Measurements from ENCODE around the gene FNIP1.
A peak's percentile ranks its signal among the peaks of the same experiment; 100 is the strongest.
"Not testable (repeated sequence)": the region's sequence is repeated elsewhere in the genome, so short reads cannot be mapped to it uniquely, and the experiment has no call there.

Gene FNIP1

DNA sequence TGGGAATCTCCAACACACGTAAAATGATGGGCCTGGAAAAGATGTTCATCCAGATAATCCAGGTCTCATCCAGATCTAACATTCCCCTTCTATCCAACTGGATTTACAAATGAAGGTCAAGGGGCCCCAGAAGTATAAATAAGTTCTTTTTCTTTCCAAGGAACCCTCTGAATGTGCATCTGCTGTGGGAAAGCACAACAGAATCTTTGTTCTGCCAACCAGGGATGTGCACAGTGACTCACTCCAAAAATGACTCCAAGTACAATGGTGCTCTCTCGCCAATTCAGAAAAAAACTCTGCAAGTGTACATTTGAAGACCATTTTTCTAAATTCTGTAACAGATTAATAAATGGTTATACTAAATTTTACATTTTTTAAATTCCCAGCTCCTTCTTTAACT, 174.2 kb downstream of the FNIP1 start:
- Histone ChIP-seq H4K20me1 (peaks cover 100% of the 10 kb centered on the region), H3K27ac (no peak overlapping the region), H3K9ac (no peak overlapping the region), H3K4me3 (no peak overlapping the region), H3K27me3 (no peaks in the 10 kb centered on the region), H3K9me3 (peaks cover 26% of the 10 kb centered on the region), H3K4me2 (no peak overlapping the region), H3K4me1 (no peaks in the 10 kb centered on the region), H3K36me3 (peaks cover 86% of the 10 kb centered on the region)
- TF ChIP-seq Cebpa-rat (IDR thresholded peaks at IDR 0.05), result no peak

DNA sequence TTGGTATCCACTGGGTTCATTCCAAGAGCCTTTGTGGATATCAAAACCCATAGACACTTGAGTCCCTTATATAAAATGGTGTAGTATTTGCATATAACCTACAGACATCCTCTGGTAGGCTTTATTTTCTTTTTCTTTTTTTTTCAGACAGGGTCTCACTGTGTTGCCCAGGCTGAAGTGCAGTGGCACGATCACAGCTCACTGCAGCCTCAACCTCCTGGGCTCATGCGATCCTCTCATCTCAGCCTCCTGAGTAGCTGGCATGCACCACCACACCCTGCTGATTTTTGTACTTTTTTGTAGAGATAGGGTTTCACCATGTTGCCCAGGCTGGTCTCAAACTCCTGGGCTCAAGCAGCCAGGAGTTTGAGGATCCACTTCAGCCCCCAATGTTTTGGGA, 175.7 kb downstream of the FNIP1 start:
- not testable (repeated sequence) for H3K27ac ChIP-seq, H3K27me3 ChIP-seq, H3K4me2 ChIP-seq, H3K4me3 ChIP-seq, H3K9ac ChIP-seq, H3K4me1 ChIP-seq
- Histone ChIP-seq H3K36me3 (peaks cover 92% of the 10 kb centered on the region), H3K9me3 (peaks cover 34% of the 10 kb centered on the region), H4K20me1 (peaks cover 100% of the 10 kb centered on the region)

DNA sequence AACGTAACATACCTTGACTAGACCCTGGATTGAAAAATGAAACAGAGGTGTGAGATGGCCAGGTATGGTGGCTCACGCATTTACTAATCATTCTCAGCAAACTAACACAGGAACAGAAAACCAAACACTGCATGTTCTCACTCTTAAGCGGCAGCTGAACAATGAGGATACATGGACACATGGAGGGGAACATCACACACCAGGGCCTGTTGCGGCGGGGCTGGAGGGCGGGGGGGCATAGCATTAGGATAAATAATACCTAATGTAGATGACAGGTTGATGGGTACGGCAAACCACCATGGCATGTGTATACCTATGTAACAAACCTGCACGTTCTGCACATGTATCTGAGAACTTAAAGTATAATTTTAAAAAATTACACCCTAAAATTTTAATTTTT, 177.7 kb downstream of the FNIP1 start:
- Histone ChIP-seq H3K27me3 (no peaks in the 10 kb centered on the region), H3K36me3 (peaks cover 92% of the 10 kb centered on the region), H3K27ac (no peak overlapping the region), H3K4me1 (peaks cover 7% of the 10 kb centered on the region), H3K9me3 (peaks cover 41% of the 10 kb centered on the region), H4K20me1 (peaks cover 100% of the 10 kb centered on the region), H3K4me2 (no peak overlapping the region), H3K4me3 (no peak overlapping the region), H3K9ac (no peak overlapping the region)
- TF ChIP-seq Cebpa-rat (IDR thresholded peaks at IDR 0.05), result no peak

DNA sequence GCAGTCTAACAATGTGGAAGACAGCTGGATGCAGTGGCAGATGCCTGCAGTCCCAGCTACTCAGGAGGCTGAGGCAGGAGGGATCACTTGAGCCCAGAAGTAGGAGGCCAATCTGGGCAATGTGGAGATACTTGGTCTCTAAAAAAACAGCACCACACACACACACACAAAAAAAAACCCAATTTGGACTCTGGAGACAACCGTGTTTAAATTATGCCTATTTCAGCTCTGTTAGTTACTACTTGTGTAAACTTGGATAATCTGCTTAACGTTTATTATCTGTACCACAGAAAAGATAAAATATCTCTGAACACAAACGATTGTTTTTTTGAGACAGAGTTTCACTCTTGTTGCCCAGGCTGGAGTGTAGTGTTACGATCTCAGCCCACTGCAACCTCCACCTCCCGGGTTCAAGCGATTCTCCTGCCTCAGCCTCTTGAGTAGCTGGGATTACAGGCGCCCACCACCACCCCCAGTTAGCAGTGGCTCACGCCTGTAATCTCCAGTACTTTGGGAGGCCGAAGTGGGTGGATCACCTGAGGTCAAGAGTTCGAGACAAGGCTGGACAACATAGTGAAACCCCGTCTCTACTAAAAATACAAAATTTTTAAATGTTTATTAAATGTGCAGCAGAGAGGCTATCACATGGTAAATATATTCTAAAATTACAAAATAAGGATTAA, 179.5 kb downstream of the FNIP1 start:
- H3K27ac ChIP-seq, result no peak overlapping the region
- H3K4me2 ChIP-seq, result no peak overlapping the region
- no peak for TF ChIP-seq Cebpa-rat (IDR thresholded peaks at IDR 0.05)
- no peaks in the 10 kb centered on the region for H3K27me3 ChIP-seq
- peaks cover 95% of the 10 kb centered on the region for H3K36me3 ChIP-seq
- no peak overlapping the region for H3K9ac ChIP-seq
- H3K4me3 ChIP-seq, result no peak overlapping the region
- peaks cover 100% of the 10 kb centered on the region for H4K20me1 ChIP-seq
- H3K4me1 ChIP-seq, result peaks cover 17% of the 10 kb centered on the region
- peaks cover 43% of the 10 kb centered on the region for H3K9me3 ChIP-seq

DNA sequence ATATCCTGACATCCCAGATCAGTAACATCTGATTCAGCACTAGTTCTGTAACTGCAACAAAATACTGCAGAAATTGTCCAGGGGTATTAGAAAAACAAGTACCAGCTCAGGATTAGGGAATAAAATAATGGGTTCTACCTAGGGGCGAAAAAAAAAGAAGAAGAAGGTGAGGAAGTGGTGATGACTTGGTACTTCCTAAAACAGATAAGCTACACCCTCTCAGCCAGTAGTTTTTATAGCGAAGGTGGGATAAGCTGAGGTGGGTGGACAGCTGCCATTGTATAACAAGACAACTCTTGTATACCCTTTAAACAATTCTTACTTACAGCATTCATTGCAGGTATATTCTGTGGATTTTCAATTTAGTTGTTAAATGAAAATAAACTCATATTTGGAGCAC, 180.9 kb downstream of the FNIP1 start:
- no peak overlapping the region for H3K4me2 ChIP-seq
- peaks cover 43% of the 10 kb centered on the region for H3K9me3 ChIP-seq
- peaks cover 100% of the 10 kb centered on the region for H4K20me1 ChIP-seq
- H3K4me1 ChIP-seq, result peaks cover 17% of the 10 kb centered on the region
- no peaks in the 10 kb centered on the region for H3K27me3 ChIP-seq
- H3K36me3 ChIP-seq, result peaks cover 93% of the 10 kb centered on the region
- no peak overlapping the region for H3K9ac ChIP-seq
- no peak overlapping the region for H3K27ac ChIP-seq
- no peak for TF ChIP-seq Cebpa-rat (IDR thresholded peaks at IDR 0.05)
- H3K4me3 ChIP-seq, result no peak overlapping the region

DNA sequence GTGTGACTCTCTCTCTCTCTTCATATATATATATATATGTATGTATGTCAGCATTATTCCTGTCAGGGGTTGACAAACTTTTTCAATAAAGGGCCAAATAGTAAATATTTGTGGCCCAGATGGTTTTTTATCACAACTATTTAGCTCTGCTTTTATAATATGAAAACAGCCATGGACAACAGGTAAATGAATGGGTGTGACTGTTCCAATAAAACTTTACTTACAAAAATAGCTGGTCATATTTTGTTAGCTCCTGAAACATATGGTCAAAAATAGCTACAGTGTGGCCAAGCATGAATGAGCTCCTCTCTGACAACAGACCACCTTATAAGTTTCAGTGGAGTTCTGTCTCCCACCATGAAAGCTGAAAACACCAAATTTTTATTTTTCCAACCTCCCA, 183.4 kb downstream of the FNIP1 start:
- Histone ChIP-seq H3K4me2 (peak overlapping the region; percentile 27; the same call in 1 of the 2 replicates), H3K36me3 (peaks cover 95% of the 10 kb centered on the region), H3K4me1 (peaks cover 33% of the 10 kb centered on the region)

DNA sequence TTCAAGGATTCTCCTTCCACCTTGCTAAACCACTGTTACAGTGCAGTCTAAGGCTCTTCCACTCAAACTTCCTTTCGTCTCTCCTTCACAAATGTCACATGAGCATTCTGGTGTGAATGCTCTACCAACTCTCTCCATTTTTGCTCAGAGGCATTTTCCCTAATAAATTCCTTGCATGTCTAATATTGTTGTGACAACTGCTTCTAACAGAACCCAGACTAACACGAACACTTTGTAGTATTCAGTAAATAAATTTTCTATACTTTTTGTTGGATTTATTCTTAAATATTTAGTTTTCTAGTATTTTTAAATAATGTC, 185.8 kb downstream of the FNIP1 start:
- no peak overlapping the region for H3K27ac ChIP-seq
- peaks cover 100% of the 10 kb centered on the region for H4K20me1 ChIP-seq
- no peak for TF ChIP-seq Cebpa-rat (IDR thresholded peaks at IDR 0.05)
- no peaks in the 10 kb centered on the region for H3K27me3 ChIP-seq
- peaks cover 42% of the 10 kb centered on the region for H3K4me1 ChIP-seq
- peaks cover 79% of the 10 kb centered on the region for H3K36me3 ChIP-seq
- no peak overlapping the region for H3K4me2 ChIP-seq
- peaks cover 27% of the 10 kb centered on the region for H3K9me3 ChIP-seq
- no peak overlapping the region for H3K4me3 ChIP-seq
- no peak overlapping the region for H3K9ac ChIP-seq

More for the DNA sequence above, 183.4 kb downstream of the FNIP1 start:
- TF ChIP-seq Cebpa-rat (IDR thresholded peaks at IDR 0.05), result no peak
- H3K27ac ChIP-seq, result no peak overlapping the region
- H3K27me3 ChIP-seq, result no peaks in the 10 kb centered on the region
- no peak overlapping the region for H3K9ac ChIP-seq
- H3K4me3 ChIP-seq, result no peak overlapping the region
- H4K20me1 ChIP-seq, result peaks cover 100% of the 10 kb centered on the region
- H3K9me3 ChIP-seq, result peaks cover 46% of the 10 kb centered on the region

DNA sequence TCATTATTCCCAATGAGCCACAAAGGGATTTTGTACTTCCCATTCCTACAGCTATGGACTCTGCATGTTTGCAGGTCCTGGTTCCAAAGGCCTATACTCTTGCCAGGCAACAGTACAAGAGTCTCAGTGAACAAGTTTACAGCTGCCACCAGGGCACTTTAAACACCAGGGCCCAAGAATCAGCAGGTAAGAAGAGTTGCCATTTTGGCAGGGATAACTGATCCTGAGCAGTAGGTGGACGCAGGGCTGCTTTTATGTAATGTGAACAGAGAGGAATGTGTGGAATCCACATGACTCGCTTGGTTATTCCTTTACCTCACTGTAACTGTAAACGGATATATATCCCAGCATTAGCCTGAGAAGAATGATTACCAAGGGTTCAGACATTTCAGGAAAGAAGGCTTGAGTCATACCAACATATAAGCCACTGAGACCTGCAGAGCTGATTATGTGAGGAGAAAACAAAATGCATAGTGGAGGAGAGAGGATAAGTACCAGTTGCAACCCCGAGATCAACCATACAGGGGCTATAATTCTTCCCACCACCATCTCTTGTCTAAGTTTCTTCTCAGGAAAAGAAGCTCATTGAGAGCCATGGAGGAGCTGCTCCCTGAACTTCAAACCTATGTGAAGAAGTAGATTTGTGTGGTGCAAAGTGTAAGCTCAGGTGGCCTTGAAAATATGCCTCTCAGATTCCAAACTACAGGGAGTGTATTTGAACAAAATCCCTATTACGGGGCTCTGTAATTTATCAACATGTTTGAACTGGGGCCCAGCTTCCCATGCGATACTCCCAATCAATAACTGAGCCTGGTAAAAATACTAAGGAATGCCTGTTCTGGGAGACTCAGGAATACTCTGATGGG, 186.4 kb downstream of the FNIP1 start:
- H3K4me3 ChIP-seq, result no peak overlapping the region
- H4K20me1 ChIP-seq, result peaks cover 100% of the 10 kb centered on the region
- H3K27me3 ChIP-seq, result no peaks in the 10 kb centered on the region
- peaks cover 42% of the 10 kb centered on the region for H3K4me1 ChIP-seq
- no peak for TF ChIP-seq Cebpa-rat (IDR thresholded peaks at IDR 0.05)
- no peak overlapping the region for H3K4me2 ChIP-seq
- no peak overlapping the region for H3K27ac ChIP-seq
- no peak overlapping the region for H3K9ac ChIP-seq
- H3K36me3 ChIP-seq, result peaks cover 73% of the 10 kb centered on the region
- H3K9me3 ChIP-seq, result peaks cover 21% of the 10 kb centered on the region

DNA sequence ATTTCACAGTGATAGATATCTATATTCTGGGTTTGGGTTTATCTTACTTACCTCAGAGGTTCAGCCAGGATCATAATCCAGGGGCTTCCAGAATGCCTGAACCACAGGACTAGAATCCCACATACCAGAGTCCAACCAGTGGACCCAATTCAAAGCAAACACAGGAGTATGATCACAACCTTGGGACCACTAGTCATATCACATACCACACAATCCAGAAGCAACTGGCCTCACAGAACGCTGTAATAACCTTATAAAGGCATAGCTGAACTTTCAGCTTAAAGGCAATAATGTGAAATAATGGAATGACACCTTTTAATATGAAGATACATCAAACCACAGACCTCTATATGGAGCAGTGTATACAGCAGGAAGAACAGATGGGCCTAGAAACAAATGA, 187.0 kb downstream of the FNIP1 start:
- peaks cover 67% of the 10 kb centered on the region for H3K36me3 ChIP-seq
- H3K27me3 ChIP-seq, result no peaks in the 10 kb centered on the region
- H3K4me1 ChIP-seq, result peaks cover 42% of the 10 kb centered on the region
- TF ChIP-seq Cebpa-rat (IDR thresholded peaks at IDR 0.05), result no peak
- H3K4me2 ChIP-seq, result no peak overlapping the region; the same call in 1 of the 2 replicates
- no peak overlapping the region for H3K9ac ChIP-seq
- H3K27ac ChIP-seq, result no peak overlapping the region
- H3K4me3 ChIP-seq, result no peak overlapping the region
- peaks cover 100% of the 10 kb centered on the region for H4K20me1 ChIP-seq
- H3K9me3 ChIP-seq, result peaks cover 15% of the 10 kb centered on the region

DNA sequence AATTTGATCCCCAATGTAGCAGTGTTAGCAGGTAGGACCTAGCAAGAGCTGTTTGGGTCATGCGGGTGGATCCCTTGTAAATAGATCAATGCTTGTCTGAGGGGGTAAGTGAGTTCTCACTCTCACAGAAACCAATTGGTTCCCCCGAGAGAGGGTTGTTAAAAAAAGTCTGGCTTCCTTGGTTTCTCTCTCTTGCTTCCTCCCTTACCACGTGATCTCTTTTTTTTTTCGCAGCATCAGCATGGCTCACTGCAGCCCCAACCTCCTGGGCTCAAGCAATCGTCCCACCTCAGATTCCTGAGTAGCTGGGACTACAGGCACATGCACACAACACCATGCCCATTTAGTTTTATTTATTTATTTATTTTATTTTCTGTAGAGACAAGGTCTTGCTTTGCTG, 188.2 kb downstream of the FNIP1 start:
- Histone ChIP-seq H3K27ac (peak overlapping the region; percentile 27), H3K9ac (no peak overlapping the region; the same call in 1 of the 2 replicates), H3K36me3 (peaks cover 55% of the 10 kb centered on the region), H3K9me3 (peaks cover 6% of the 10 kb centered on the region), H4K20me1 (peaks cover 99% of the 10 kb centered on the region), H3K4me2 (peak overlapping the region; percentile 53), H3K4me1 (peaks cover 30% of the 10 kb centered on the region), H3K27me3 (no peaks in the 10 kb centered on the region), H3K4me3 (no peak overlapping the region)
- TF ChIP-seq Cebpa-rat (IDR thresholded peaks at IDR 0.05), result no peak

Data from BLaER1 (cell line).